ENCODE measurements around the gene H2AZ2. TPM values are rescaled to one million over a fixed set of nuclear protein-coding genes. Genes with fewer than 3 reads are reported as not detected.

The H2AZ2 gene
- total RNA-seq, 1 donor from 2014 or later = 105 TPM

DNA sequence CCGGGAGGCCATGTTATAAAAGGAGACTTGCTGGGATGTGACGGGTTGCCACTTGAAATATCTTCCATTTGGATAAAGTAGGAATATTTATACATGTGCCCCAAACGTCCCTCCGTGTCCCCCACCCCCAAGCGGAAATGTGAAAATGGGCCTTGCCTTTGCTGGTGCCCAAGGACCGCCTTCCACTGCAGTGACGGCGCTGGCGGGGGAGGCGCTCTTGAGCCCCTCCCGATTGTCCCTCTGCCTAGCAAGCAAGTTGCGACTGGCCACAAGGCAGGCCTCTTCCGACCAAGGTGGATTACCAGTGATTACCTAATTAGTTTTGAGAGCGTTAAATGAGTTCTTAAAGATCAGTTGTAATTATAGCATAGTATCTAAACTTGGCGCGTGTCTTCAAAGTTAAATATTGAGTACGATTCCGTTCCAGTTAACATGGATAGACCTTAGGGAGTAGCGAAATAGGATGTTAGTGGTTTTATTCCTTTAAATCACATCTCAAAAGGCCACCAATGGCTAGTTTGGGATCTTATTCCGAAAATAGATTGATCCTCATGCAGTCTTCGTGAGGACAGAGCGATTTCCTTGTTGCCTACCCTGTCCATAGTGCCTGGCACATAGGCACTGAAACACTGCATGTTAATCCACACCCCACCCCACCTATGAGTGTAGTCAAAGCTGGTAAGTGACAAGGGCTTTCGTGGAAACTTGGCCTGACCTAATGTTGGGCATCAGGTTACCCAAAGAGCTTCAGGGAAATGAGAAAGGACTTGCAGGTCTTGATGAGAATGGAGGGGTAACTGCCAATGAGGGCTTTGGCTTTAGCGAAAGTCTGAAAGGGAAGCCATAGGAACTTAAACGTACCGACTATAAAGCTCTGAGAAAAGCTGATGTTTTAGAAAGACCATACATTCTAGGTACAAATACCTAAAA lies 50.3 kb downstream of the H2AZ2 start:
- H3K4me2 ChIP-seq (ENCODE audit: low read length) = peak overlapping the region; percentile 88
- H3K4me1 ChIP-seq (ENCODE audit: insufficient read depth, low read length) = peaks cover 27% of the 10 kb centered on the region
- H3K36me3 ChIP-seq (ENCODE audit: insufficient read depth, low read length) = peaks cover 35% of the 10 kb centered on the region
- TF ChIP-seq EZH2 (IDR thresholded peaks at IDR 0.05; ENCODE audit: insufficient read depth, low read length) = no peak
- TF ChIP-seq, protein P1, sequence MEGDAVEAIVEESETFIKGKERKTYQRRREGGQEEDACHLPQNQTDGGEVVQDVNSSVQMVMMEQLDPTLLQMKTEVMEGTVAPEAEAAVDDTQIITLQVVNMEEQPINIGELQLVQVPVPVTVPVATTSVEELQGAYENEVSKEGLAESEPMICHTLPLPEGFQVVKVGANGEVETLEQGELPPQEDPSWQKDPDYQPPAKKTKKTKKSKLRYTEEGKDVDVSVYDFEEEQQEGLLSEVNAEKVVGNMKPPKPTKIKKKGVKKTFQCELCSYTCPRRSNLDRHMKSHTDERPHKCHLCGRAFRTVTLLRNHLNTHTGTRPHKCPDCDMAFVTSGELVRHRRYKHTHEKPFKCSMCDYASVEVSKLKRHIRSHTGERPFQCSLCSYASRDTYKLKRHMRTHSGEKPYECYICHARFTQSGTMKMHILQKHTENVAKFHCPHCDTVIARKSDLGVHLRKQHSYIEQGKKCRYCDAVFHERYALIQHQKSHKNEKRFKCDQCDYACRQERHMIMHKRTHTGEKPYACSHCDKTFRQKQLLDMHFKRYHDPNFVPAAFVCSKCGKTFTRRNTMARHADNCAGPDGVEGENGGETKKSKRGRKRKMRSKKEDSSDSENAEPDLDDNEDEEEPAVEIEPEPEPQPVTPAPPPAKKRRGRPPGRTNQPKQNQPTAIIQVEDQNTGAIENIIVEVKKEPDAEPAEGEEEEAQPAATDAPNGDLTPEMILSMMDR (IDR thresholded peaks at IDR 0.05; ENCODE audit: insufficient read depth, low read depth, low read length) = peak; percentile 29
- H4K20me1 ChIP-seq (ENCODE audit: insufficient read depth, low read length) = peaks cover 55% of the 10 kb centered on the region
- H3K27ac ChIP-seq (ENCODE audit: low read depth, low read length) = peak overlapping the region; percentile 98
- H3K9me3 Mint-ChIP-seq (ENCODE audit: unreplicated experiment) = no peaks in the 10 kb centered on the region
- H3K27me3 Mint-ChIP-seq (ENCODE audit: low read depth, unreplicated experiment) = no peaks in the 10 kb centered on the region
- H3K27ac Mint-ChIP-seq (ENCODE audit: unreplicated experiment) = peak overlapping the region; percentile 89
- peaks cover 17% of the 10 kb centered on the region for H3K36me3 Mint-ChIP-seq (ENCODE audit: low read depth, unreplicated experiment)
- no peaks in the 10 kb centered on the region for H3K9me3 ChIP-seq (ENCODE audit: insufficient read depth, low read depth, low read length)
- H3K9ac ChIP-seq (ENCODE audit: low read length) = peak overlapping the region; percentile 100
- peak overlapping the region; percentile 98 for H3K4me3 Mint-ChIP-seq (ENCODE audit: unreplicated experiment)
- H3K4me3 ChIP-seq (ENCODE audit: insufficient read depth, low read depth, low read length) = peak overlapping the region; percentile 78
- peaks cover 53% of the 10 kb centered on the region for H3K79me2 ChIP-seq (ENCODE audit: insufficient read depth, low read length)
- no peaks in the 10 kb centered on the region for H3K27me3 ChIP-seq (ENCODE audit: insufficient read depth, low read length)
- DNase-seq (ENCODE audit: low read depth) (peak; percentile 77), FAIRE-seq (no peak)
- H2AFZ ChIP-seq (ENCODE audit: low read depth, low read length) = peak overlapping the region; percentile 24
- H3K4me1 Mint-ChIP-seq (ENCODE audit: low read depth, unreplicated experiment) = peaks cover 19% of the 10 kb centered on the region

DNA sequence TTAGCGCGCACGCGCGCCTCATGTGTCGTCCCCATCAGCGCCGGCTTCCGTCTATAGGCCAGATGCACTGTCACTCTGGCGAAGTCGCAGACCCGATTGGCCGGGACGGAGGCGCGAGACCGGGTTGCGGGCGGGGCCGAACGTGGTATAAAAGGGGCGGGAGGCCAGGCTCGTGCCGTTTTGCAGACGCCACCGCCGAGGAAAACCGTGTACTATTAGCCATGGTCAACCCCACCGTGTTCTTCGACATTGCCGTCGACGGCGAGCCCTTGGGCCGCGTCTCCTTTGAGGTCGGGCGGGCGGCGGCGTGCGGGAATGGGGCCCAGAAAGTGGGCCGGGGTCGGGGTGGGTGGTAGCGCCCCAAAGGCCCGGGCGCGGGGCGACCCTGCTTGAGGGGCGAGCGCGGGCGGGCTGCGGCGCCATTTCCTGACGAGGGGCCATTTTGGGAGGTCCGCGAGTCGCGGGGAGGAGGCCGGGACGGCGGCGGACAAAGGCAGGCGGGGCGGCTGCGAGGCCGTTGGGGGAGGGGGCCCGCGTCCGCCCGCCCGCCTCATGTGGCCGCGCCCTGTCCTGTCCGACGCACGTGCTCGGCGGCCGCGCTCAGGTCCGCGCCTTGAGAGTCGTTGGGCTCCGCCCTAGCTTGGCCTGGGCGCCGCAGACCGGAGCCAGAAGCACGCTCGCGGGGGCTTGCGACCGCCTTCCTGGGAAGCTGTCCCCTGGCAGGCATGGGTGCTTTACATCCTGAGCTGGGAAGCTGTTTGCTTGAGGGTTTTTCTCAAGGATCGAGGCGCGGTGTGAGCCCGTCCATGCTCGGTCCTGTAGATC lies 51.2 kb downstream of the H2AZ2 start, which contains the start of gene PPIA:
TSS of gene PPIA (plus strand) at position 178 of the 825 bp plus-strand sequence. CDS start at position 222, 44 bp downstream.
- H2AFZ ChIP-seq (ENCODE audit: low read depth, low read length) = peak within 1 kb of the TSS; percentile 92
- peak within 1 kb of the TSS; percentile 100 for H3K9ac ChIP-seq (ENCODE audit: low read length)
- H3K27me3 ChIP-seq (ENCODE audit: insufficient read depth, low read length) = no peaks in the 10 kb centered on the region
- TF ChIP-seq, protein P1 (IDR thresholded peaks at IDR 0.05; ENCODE audit: insufficient read depth, low read depth, low read length) = no peak
- no peak for TF ChIP-seq EZH2 (IDR thresholded peaks at IDR 0.05; ENCODE audit: insufficient read depth, low read length)
- Mint-ChIP-seq H3K36me3 (ENCODE audit: low read depth, unreplicated experiment) (peaks cover 14% of the 10 kb centered on the region), H3K27ac (ENCODE audit: unreplicated experiment) (peak within 1 kb of the TSS; percentile 89), H3K4me3 (ENCODE audit: unreplicated experiment) (peak within 1 kb of the TSS; percentile 98), H3K4me1 (ENCODE audit: low read depth, unreplicated experiment) (peaks cover 18% of the 10 kb centered on the region), H3K27me3 (ENCODE audit: low read depth, unreplicated experiment) (no peaks in the 10 kb centered on the region), H3K9me3 (ENCODE audit: unreplicated experiment) (no peaks in the 10 kb centered on the region)
- peaks cover 22% of the 10 kb centered on the region for H3K4me1 ChIP-seq (ENCODE audit: insufficient read depth, low read length)
- H3K27ac ChIP-seq (ENCODE audit: low read depth, low read length) = peak within 1 kb of the TSS; percentile 98
- H3K9me3 ChIP-seq (ENCODE audit: insufficient read depth, low read depth, low read length) = no peaks in the 10 kb centered on the region
- DNase-seq (ENCODE audit: low read depth) = peak; percentile 97
- peaks cover 48% of the 10 kb centered on the region for H3K79me2 ChIP-seq (ENCODE audit: insufficient read depth, low read length)
- H3K4me2 ChIP-seq (ENCODE audit: low read length) = peak within 1 kb of the TSS; percentile 88
- FAIRE-seq = no peak
- peaks cover 46% of the 10 kb centered on the region for H4K20me1 ChIP-seq (ENCODE audit: insufficient read depth, low read length)
- peak within 1 kb of the TSS; percentile 78 for H3K4me3 ChIP-seq (ENCODE audit: insufficient read depth, low read depth, low read length)
- peaks cover 27% of the 10 kb centered on the region for H3K36me3 ChIP-seq (ENCODE audit: insufficient read depth, low read length)
